Aorta (tissue), 5 donors: Measurements from ENCODE around the gene FNDC3B. TPM values are rescaled to one million over a fixed set of nuclear protein-coding genes. Genes with fewer than 3 reads are reported as not detected.

Experiments used
- ATAC-seq: fragments of 200-7000 bp; cut with Tn5 transposase; one replicate; pipeline ENCODE4 v1.9.1; 2022; ENCODE audit warnings: moderate library complexity; ENCODE audit not compliant: low FRiP score
- DNase-seq, 2 donors: peaks; one replicate each; pipeline ENCODE4 v3.0.0-alpha.2; 2020
- H3K27ac ChIP-seq, 2 donors: one replicate each; pipeline ENCODE4 v1.5.1; 2013; ENCODE audit warnings: low read length in 2 of 2, mild to moderate bottlenecking in 2 of 2, moderate library complexity in 2 of 2, control low read depth in 1 of 2, inconsistent platforms in 1 of 2, low read depth in 1 of 2
- H3K27me3 ChIP-seq, 2 donors: one replicate each; pipeline ENCODE4 v1.6.1; 2013; ENCODE audit warnings: control low read depth in 1 of 2, low read length in 1 of 2, mild to moderate bottlenecking in 1 of 2, moderate library complexity in 1 of 2; ENCODE audit not compliant: insufficient read depth in 2 of 2, control insufficient read depth in 1 of 2
- H3K36me3 ChIP-seq, 2 donors: one replicate each; pipeline ENCODE4 v1.6.1; 2013; ENCODE audit warnings: control low read depth in 1 of 2, low read length in 1 of 2, mild to moderate bottlenecking in 1 of 2; ENCODE audit not compliant: insufficient read depth in 2 of 2, control insufficient read depth in 1 of 2
- H3K4me1 ChIP-seq, 2 donors: one replicate each; pipeline ENCODE4 v1.6.1; 2013; ENCODE audit warnings: low read length in 2 of 2, control low read depth in 1 of 2, mild to moderate bottlenecking in 1 of 2, moderate library complexity in 1 of 2; ENCODE audit not compliant: insufficient read depth in 2 of 2, control insufficient read depth in 1 of 2
- H3K4me3 ChIP-seq, 2 donors: one replicate each; pipeline ENCODE4 v1.5.1; 2013; ENCODE audit warnings: low read length in 2 of 2, control low read depth in 1 of 2, mild to moderate bottlenecking in 1 of 2
- H3K9me3 ChIP-seq: one replicate; pipeline ENCODE4 v1.6.1; 2013; ENCODE audit warnings: mild to moderate bottlenecking, low read length; ENCODE audit not compliant: control insufficient read depth
- WGBS, 2 donors: extraction: QIAGEN DNeasy Blood & Tissue Kit; methylation state at CpG; one replicate each; pipeline ENCODE4 v1.1.7; 2013; 5-methylcytosine and 5-hydroxymethylcytosine counted together
- intact Hi-C, 2 donors: fragments of 100-400 bp; cut with DNase I; formaldehyde crosslinking; loops; one replicate each; pipeline versions ENCODE4 v1.14.2 to v1.15.0; 2022
- polyA plus RNA-seq, 2 donors: library from polyadenylated mRNA; stranded (reverse); fragments of 200-250 nt; gene quantifications; one replicate each; pipeline ENCODE4 v1.2.3, GENCODE V29; 2013
- total RNA-seq, 2 donors: library from RNA; stranded (reverse); fragmentation: NEBNext Ultra II Directional; extraction: Animal tissue kit (Norgen Biotek cat#: 25700); gene quantifications; one replicate each; pipeline ENCODE4 v1.2.1, GENCODE V29; 2021
- donor health status: healthy with polysubstance abuse.
- donor health status: Bipolar disorder and iron deficiency.
- donor health status: DM: no; HTN: no; CAD: no.
- donor health status: DM: no; HTN: no; CAD: no.
- donor health status: DM: yes; HTN: yes; CAD: no.

FNDC3B gene
- total and polyA plus RNA-seq, 4 donors = 12.5 to 239 (median 120) TPM

DNA sequence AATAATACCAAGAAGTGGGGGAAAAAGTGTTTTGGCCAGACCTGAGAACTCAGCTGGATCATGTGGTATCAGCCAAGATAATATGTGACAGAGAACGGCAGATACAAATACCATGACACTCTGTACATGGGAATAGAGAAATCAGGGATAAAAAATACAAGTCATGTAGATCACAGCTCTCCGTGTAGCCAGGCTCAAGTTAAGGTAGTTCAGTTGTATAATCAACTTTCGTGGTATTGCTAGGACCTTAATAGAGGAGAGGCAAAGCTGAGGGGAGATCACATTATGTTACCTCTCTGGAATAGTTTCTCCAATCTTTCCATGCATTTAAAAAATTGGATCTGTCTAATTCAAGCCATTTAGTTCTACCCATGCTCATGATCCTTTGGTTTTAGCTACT is 229.0 kb downstream of the FNDC3B start:
- H3K4me1 ChIP-seq = peaks cover 0 to 5% of the 10 kb centered on the region in 2 donors
- H3K36me3 ChIP-seq = peaks cover 0 to 3% of the 10 kb centered on the region in 2 donors
- intact Hi-C loops = loop anchor here in 1 of 2 donors (10.0 kb wide), 1 partner anchor 114 kb away; no protein-coding TSS in a partner anchor
- ATAC-seq (no peak), DNase-seq (no peak)
- H3K9me3 ChIP-seq = no peaks in the 10 kb centered on the region
- H3K4me3 ChIP-seq = no peak overlapping the region
- H3K27me3 ChIP-seq = no peaks in the 10 kb centered on the region
- H3K27ac ChIP-seq = no peak overlapping the region
- 28 to 35% methylated on average over 3 of the region's 3 CpGs for WGBS, 2 donors

DNA sequence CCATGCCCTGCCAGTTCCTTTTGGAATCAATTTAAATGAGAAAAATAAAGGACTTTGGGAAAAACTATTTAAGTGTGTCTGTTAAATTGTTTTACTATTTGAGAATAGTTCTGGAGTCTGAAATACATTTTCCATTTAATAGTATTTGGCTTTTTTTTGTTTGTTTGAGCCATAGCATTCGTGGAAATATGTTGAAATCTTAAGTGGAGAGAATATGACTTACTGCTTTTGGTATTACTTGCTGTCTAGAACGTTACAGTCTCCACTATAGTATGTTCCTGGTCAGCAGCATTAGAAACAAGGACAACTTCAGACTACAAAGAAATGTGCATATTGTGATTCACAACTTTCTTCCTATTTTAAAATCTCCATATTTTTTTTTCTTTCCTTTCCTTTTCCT is 229.5 kb downstream of the FNDC3B start:
- Histone ChIP-seq H3K27ac (no peak overlapping the region), H3K4me3 (no peak overlapping the region), H3K4me1 (peaks cover 0 to 6% of the 10 kb centered on the region in 2 donors), H3K36me3 (peaks cover 0 to 3% of the 10 kb centered on the region in 2 donors), H3K9me3 (no peaks in the 10 kb centered on the region), H3K27me3 (no peaks in the 10 kb centered on the region)
- ATAC-seq (no peak), DNase-seq (no peak)
- 12 to 14% methylated on average over 2 of the region's 2 CpGs for WGBS, 2 donors
- intact Hi-C loops = loop anchor here in 1 of 2 donors (10.0 kb wide), 1 partner anchor 114 kb away; no protein-coding TSS in a partner anchor

DNA sequence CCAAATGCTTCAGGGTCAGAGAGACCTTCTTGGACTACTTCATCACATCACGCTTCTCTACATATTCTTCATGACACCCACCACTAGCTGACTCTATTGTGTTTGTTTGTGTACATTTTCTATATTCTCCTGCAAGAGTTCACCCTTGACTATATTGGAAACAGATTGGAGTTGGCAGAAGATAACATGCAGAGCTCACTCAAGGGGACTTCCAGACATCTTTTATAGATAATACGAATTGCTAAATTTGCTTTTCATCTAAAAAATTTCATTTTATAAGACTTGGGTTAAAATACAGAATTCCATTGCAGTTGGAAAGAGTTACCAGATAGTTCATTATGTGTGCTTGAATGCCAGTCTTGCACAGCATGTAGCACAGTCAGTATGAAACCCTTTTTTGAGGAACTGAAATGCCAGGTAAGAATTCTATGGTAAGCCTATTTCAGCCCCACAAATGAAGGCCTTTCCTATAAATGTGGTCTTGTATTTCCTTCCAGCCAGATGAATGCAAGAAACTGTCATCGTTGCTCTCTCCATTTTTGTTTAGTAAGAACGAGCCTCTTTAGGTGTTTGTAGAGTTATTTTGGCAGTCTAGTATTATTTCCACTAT is 231.3 kb downstream of the FNDC3B start:
- ATAC-seq (no peak), DNase-seq (no peak)
- no peaks in the 10 kb centered on the region for H3K36me3 ChIP-seq
- 88% methylated on average over 4 of the region's 4 CpGs for WGBS, 2 donors
- no peaks in the 10 kb centered on the region for H3K27me3 ChIP-seq
- H3K9me3 ChIP-seq = no peaks in the 10 kb centered on the region
- peaks cover 0 to 6% of the 10 kb centered on the region in 2 donors for H3K4me1 ChIP-seq
- H3K4me3 ChIP-seq = no peak overlapping the region
- intact Hi-C loops = no loop called here
- no peak overlapping the region for H3K27ac ChIP-seq

GRCh38 chr3:172271386-172271976 is 232.1 kb downstream of the FNDC3B start:
- intact Hi-C loops = no loop called here
- no peak for DNase-seq
- Histone ChIP-seq H3K9me3 (no peaks in the 10 kb centered on the region), H3K4me3 (no peak overlapping the region), H3K27me3 (no peaks in the 10 kb centered on the region), H3K27ac (no peak overlapping the region), H3K36me3 (no peaks in the 10 kb centered on the region), H3K4me1 (peaks cover 0 to 6% of the 10 kb centered on the region in 2 donors)
- ATAC-seq = no peak
- 81% methylated on average over 9 of the region's 9 CpGs for WGBS, 2 donors

DNA sequence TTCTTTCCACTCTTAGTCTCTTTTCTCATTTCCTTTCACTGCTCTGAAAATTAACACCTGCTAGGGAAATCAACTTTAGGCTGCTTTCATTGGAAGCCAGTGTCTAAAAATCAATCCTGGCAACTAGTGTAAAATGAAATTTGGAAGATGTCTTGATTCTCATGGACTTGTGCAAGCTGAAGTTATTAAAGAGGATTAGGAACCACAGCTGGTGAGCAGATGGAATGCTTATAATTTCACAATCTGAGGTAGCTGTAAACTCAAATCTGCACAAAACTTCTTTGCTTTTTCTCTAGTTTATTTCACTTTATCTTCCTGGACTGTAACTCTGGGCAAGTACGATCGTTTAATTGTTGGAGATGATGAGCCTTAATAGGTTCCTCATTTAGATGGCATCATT is 233.3 kb downstream of the FNDC3B start:
- DNase-seq (no peak), ATAC-seq (no peak)
- 84 to 90% methylated on average over 2 of the region's 2 CpGs for WGBS, 2 donors
- Histone ChIP-seq H3K36me3 (no peaks in the 10 kb centered on the region), H3K4me3 (no peak overlapping the region), H3K9me3 (no peaks in the 10 kb centered on the region), H3K4me1 (peaks cover 0 to 6% of the 10 kb centered on the region in 2 donors), H3K27me3 (no peaks in the 10 kb centered on the region), H3K27ac (no peak overlapping the region)
- intact Hi-C loops = no loop called here

GRCh38 chr3:172273378-172273777 is 234.0 kb downstream of the FNDC3B start:
- H3K36me3 ChIP-seq = no peaks in the 10 kb centered on the region
- no peak for DNase-seq
- no peaks in the 10 kb centered on the region for H3K27me3 ChIP-seq
- 95 to 100% methylated on average over 1 of the region's 1 CpG for WGBS, 2 donors
- no peak for ATAC-seq
- H3K4me3 ChIP-seq = no peak overlapping the region
- H3K4me1 ChIP-seq = peaks cover 0 to 6% of the 10 kb centered on the region in 2 donors
- H3K9me3 ChIP-seq = no peaks in the 10 kb centered on the region
- intact Hi-C loops = no loop called here
- H3K27ac ChIP-seq = no peak overlapping the region

DNA sequence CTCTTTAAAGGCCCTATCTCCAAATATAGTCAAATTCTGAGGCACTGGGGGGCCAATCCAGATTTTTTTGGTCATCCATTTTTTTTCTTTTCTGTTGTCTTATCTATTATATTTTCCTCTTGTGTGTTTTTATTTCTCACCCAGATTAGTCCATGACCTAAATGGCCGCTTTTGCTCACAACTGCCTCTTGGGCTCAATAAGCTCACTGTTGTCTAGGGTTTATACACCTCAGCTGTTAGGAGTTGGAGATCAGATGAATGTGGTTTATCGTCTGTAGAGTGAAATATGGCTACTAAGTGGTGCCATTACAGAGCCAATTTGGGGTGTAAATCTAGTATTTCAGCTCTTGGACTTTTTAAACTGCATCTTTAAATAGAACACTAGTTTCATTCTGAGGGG is 235.5 kb downstream of the FNDC3B start:
- intact Hi-C loops = no loop called here

GRCh38 chr3:172275586-172275985 is 236.2 kb downstream of the FNDC3B start:
- WGBS, 2 donors = 43 to 61% methylated on average over 1 of the region's 1 CpG
- peaks cover 1 to 8% of the 10 kb centered on the region in 2 donors for H3K4me1 ChIP-seq

More for the DNA sequence above, 235.5 kb downstream of the FNDC3B start:
- Histone ChIP-seq H3K9me3 (no peaks in the 10 kb centered on the region), H3K36me3 (no peaks in the 10 kb centered on the region), H3K27ac (no peak overlapping the region), H3K27me3 (no peaks in the 10 kb centered on the region), H3K4me3 (no peak overlapping the region), H3K4me1 (peaks cover 1 to 8% of the 10 kb centered on the region in 2 donors)
- ATAC-seq = no peak
- no peak for DNase-seq
- 92 to 94% methylated on average over 2 of the region's 2 CpGs for WGBS, 2 donors

DNA sequence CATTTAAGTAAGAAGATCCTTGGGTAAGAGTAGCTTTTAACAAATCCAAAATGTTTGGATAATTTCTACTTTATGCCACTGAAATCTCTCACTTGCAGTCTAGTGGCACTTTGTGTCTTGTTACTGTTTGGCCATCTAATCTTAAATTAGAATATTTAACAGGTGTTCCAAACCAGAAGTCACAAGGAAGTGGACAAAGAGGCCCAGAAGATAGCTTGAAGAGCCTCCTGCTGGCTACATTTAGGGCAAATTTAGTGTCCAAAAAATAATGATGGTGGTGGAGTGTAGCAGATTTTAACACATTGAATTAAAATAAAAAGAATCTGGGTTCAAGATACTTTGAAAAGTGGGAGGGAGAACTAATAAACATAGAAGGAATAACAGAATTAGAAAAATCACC is 236.7 kb downstream of the FNDC3B start:
- Histone ChIP-seq H3K36me3 (no peaks in the 10 kb centered on the region), H3K4me3 (no peak overlapping the region), H3K27ac (no peak overlapping the region), H3K9me3 (no peaks in the 10 kb centered on the region), H3K4me1 (peaks cover 1 to 8% of the 10 kb centered on the region in 2 donors), H3K27me3 (no peaks in the 10 kb centered on the region)
- DNase-seq (no peak), ATAC-seq (no peak)
- intact Hi-C loops = no loop called here

More at GRCh38 chr3:172275586-172275985, 236.2 kb downstream of the FNDC3B start:
- no peak overlapping the region for H3K27ac ChIP-seq
- no peaks in the 10 kb centered on the region for H3K9me3 ChIP-seq
- intact Hi-C loops = no loop called here
- ATAC-seq (no peak), DNase-seq (no peak)
- H3K36me3 ChIP-seq = no peaks in the 10 kb centered on the region
- no peaks in the 10 kb centered on the region for H3K27me3 ChIP-seq
- H3K4me3 ChIP-seq = no peak overlapping the region
